ENCODE data around the gene CPLANE2. TPM values are rescaled to one million over a fixed set of nuclear protein-coding genes. Genes with fewer than 3 reads are reported as not detected.
"Not testable (repeated sequence)": the region's sequence is repeated elsewhere in the genome, so short reads cannot be mapped to it uniquely, and the experiment has no call there.

CPLANE2 gene
- total RNA-seq, 1 experiment from 2014 or later = 5.5 TPM

GRCh38 chr1:16218014-16218673 is 18.8 kb downstream of the CPLANE2 start:
- CTCF ChIA-PET = interaction anchor here (1.0 to 1.1 kb wide), 2 partner anchors 15 to 139 kb away, joined by 3 to 5 read pairs; no protein-coding TSS in a partner anchor
- H3K27ac ChIP-seq (ENCODE audit: low read depth, low read length, poor library complexity, severe bottlenecking) = no peak overlapping the region
- BruUV-seq (replicated peaks) = no TSS peak

GRCh38 chr1:16217061-16217785 is 19.8 kb downstream of the CPLANE2 start:
- Histone ChIP-seq H3K36me3 (ENCODE audit: insufficient read depth, low read length, poor library complexity, severe bottlenecking) (no peaks in the 10 kb centered on the region), H3K4me3 (ENCODE audit: low read depth, low read length, poor library complexity, severe bottlenecking) (peak overlapping the region; percentile 32), H3K4me1 (ENCODE audit: insufficient read depth, low read length, poor library complexity, severe bottlenecking) (peaks cover 5% of the 10 kb centered on the region), H3K9me3 (ENCODE audit: low read depth, low read length, poor library complexity, severe bottlenecking) (no peaks in the 10 kb centered on the region), H3K27me3 (replicated peaks; ENCODE audit: insufficient read depth, low read depth, low read length, poor library complexity) (no peaks in the 10 kb centered on the region), H3K27ac (ENCODE audit: low read depth, low read length, poor library complexity, severe bottlenecking) (no peak overlapping the region)
- no TSS peak for BruUV-seq (replicated peaks)
- TF ChIP-seq CTCF (conservative IDR thresholded peaks at IDR 0.05; ENCODE audit: low read depth, low read length) (no peak), EZH2 (IDR thresholded peaks at IDR 0.05; ENCODE audit: borderline replicate concordance, low read depth, low read length, poor library complexity, severe bottlenecking) (no peak)
- POLR2A ChIA-PET (ENCODE audit: low non-redundant PET) = interaction anchor here (0.7 to 1.1 kb wide), 3 partner anchors 10 to 1445 kb away, joined by 3 to 12 read pairs (median 7); no protein-coding TSS in a partner anchor
- peak; percentile 97 for DNase-seq (ENCODE audit: low spot score)
- intact Hi-C loops (cut with micrococcal nuclease; ENCODE audit: unreplicated experiment) = no loop called here
- CTCF ChIA-PET = interaction anchor here (1.0 to 1.1 kb wide), 2 partner anchors 14 to 138 kb away, joined by 3 to 5 read pairs; no protein-coding TSS in a partner anchor

More at GRCh38 chr1:16218014-16218673, 18.8 kb downstream of the CPLANE2 start:
- no peaks in the 10 kb centered on the region for H3K36me3 ChIP-seq (ENCODE audit: insufficient read depth, low read length, poor library complexity, severe bottlenecking)
- POLR2A ChIA-PET (ENCODE audit: low non-redundant PET) = interaction anchor here (1.1 kb wide), 1 partner anchor 11 kb away, joined by 12 read pairs; no protein-coding TSS in a partner anchor
- no peaks in the 10 kb centered on the region for H3K27me3 ChIP-seq (replicated peaks; ENCODE audit: insufficient read depth, low read depth, low read length, poor library complexity)
- intact Hi-C loops (cut with micrococcal nuclease; ENCODE audit: unreplicated experiment) = no loop called here
- DNase-seq (ENCODE audit: low spot score) = no peak
- no peak for TF ChIP-seq EZH2 (IDR thresholded peaks at IDR 0.05; ENCODE audit: borderline replicate concordance, low read depth, low read length, poor library complexity, severe bottlenecking)
- TF ChIP-seq CTCF (conservative IDR thresholded peaks at IDR 0.05; ENCODE audit: low read depth, low read length) = no peak
- H3K4me3 ChIP-seq (ENCODE audit: low read depth, low read length, poor library complexity, severe bottlenecking) = no peak overlapping the region
- H3K9me3 ChIP-seq (ENCODE audit: low read depth, low read length, poor library complexity, severe bottlenecking) = no peaks in the 10 kb centered on the region
- H3K4me1 ChIP-seq (ENCODE audit: insufficient read depth, low read length, poor library complexity, severe bottlenecking) = peaks cover 5% of the 10 kb centered on the region

GRCh38 chr1:16215882-16216753 is 20.9 kb downstream of the CPLANE2 start:
- intact Hi-C loops (cut with micrococcal nuclease; ENCODE audit: unreplicated experiment) = no loop called here

GRCh38 chr1:16215240-16215639 is 21.7 kb downstream of the CPLANE2 start:
- CTCF ChIA-PET; H3K27me3 ChIP-seq (replicated peaks; ENCODE audit: insufficient read depth, low read depth, low read length, poor library complexity); DNase-seq (ENCODE audit: low spot score): not testable (repeated sequence)

More at GRCh38 chr1:16215882-16216753, 20.9 kb downstream of the CPLANE2 start:
- BruUV-seq (replicated peaks) = no TSS peak
- peak; percentile 88 for DNase-seq (ENCODE audit: low spot score)
- peak overlapping the region; percentile 32 for H3K4me3 ChIP-seq (ENCODE audit: low read depth, low read length, poor library complexity, severe bottlenecking)
- ChIA-PET POLR2A (ENCODE audit: low non-redundant PET) (no interaction called here), CTCF (no interaction called here)
- TF ChIP-seq EZH2 (IDR thresholded peaks at IDR 0.05; ENCODE audit: borderline replicate concordance, low read depth, low read length, poor library complexity, severe bottlenecking) = no peak
- no peak for TF ChIP-seq CTCF (conservative IDR thresholded peaks at IDR 0.05; ENCODE audit: low read depth, low read length)
- no peak overlapping the region for H3K27ac ChIP-seq (ENCODE audit: low read depth, low read length, poor library complexity, severe bottlenecking)
- no peaks in the 10 kb centered on the region for H3K9me3 ChIP-seq (ENCODE audit: low read depth, low read length, poor library complexity, severe bottlenecking)
- H3K4me1 ChIP-seq (ENCODE audit: insufficient read depth, low read length, poor library complexity, severe bottlenecking) = peaks cover 5% of the 10 kb centered on the region
- H3K36me3 ChIP-seq (ENCODE audit: insufficient read depth, low read length, poor library complexity, severe bottlenecking) = no peaks in the 10 kb centered on the region
- H3K27me3 ChIP-seq (replicated peaks; ENCODE audit: insufficient read depth, low read depth, low read length, poor library complexity) = no peaks in the 10 kb centered on the region

More at GRCh38 chr1:16215240-16215639, 21.7 kb downstream of the CPLANE2 start:
- H3K4me1 ChIP-seq (ENCODE audit: insufficient read depth, low read length, poor library complexity, severe bottlenecking); H3K27ac ChIP-seq (ENCODE audit: low read depth, low read length, poor library complexity, severe bottlenecking); BruUV-seq (replicated peaks); intact Hi-C loops (cut with micrococcal nuclease; ENCODE audit: unreplicated experiment); H3K9me3 ChIP-seq (ENCODE audit: low read depth, low read length, poor library complexity, severe bottlenecking); POLR2A ChIA-PET (ENCODE audit: low non-redundant PET); H3K4me3 ChIP-seq (ENCODE audit: low read depth, low read length, poor library complexity, severe bottlenecking); H3K36me3 ChIP-seq (ENCODE audit: insufficient read depth, low read length, poor library complexity, severe bottlenecking): not testable (repeated sequence)

Measured in A673 (cell line).